ENCODE measurements around the gene ARHGAP4.

ARHGAP4 gene

DNA sequence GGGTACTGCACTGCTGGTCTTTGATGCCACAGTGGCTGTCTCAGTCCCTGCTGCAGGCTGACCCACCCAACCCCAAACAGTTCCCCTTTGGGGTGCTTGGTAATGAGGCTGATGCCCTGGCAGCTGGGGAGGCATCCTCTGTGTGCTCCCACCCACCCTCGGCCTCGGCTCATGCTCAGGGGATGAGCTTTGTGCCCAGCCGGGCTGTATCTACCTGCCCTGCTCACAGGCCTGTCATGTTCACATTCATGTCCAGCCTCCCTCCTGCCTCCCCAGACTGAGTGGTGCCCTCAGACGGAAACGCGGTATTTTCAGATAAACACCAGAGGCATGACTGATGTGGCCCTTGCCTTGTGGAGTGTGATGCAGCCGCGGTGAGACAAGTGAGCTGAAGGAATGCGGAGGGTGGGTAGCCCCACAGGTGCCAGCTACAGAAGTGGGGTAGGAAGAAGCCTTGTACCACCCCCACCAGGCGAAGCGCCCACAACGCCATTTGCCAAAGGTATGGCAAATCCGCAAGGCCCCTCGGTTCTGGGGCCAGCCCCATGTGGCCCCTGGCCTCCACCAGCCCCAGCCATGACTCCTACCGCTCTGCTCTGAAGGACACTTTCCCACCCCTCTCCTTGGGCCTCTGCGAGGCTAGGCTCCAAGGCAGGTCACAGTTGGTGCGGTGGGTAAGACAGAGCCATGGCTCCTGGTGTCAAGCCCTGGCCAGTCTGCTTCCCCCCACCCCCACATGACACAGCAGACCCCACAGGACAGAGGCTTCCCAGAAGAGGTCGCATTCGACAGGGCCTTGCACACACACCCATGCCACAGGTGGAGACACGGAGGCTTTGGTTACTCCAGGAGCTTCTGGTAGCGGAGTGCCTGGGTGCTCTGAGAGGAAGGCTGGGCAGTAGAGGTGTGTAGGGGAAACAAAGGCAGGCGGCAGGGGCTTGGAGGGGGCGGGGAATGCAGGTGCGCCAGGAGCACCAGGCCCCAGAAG is 20.2 kb upstream of the ARHGAP4 start:
- DNase-seq (ENCODE audit: low spot score), result no peak

DNA sequence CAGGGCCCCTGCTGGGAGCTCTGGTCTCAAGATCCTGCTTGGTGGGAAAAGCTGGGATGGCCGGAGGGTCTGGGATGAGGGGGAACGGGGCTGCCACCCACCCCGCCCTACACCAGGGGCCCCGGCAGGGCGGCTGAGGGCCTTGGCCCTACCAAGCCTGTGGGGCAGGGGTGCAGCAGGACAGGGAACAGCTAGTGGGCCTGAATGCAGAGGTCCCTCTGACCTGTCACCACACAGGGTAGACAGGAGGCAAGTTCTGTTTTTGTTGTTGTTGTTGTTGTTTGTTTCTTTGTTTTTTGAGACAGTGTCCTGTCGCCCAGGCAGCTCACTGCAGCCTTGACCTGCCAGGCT is 18.7 kb upstream of the ARHGAP4 start:
- no peak for DNase-seq (ENCODE audit: low spot score)

DNA sequence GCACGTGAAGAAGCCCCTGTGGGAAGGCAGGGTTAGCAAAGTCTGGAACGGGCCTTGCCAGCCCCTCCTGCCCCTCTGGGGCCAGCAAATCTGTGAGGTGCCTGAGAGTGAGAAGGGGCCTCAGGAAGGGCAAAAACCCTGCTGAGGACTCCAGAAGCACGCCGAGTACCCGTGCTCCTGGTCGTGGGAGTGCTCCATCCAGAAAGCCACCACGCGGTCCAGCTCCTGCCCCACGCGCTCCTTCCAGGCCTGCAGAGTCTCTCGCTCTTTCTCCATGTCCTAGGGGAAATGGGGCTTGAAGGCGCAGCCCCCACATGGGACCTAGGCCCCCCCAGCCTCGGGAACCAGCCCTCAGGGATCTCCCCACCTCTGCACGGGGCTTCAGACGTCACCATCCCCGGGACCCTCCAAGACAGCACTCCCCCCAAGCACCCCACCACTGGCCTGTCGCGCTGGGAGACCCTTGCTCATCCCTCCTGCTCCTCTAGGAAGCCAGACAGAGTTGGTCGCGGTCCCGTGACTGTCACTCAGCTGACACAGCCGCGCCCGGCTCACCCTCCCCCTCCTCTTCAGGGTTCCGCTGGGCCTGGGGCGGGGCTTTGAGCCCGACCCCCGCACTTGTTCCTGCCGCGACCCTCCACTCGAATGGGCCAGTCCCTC is 18.2 kb upstream of the ARHGAP4 start, which contains the start of gene RENBP:
RENBP (minus strand) TSS at position 504 of the 660 bp plus-strand sequence; CDS start at position 471, 33 bp downstream.
- DNase-seq (ENCODE audit: low spot score), result no peak

DNA sequence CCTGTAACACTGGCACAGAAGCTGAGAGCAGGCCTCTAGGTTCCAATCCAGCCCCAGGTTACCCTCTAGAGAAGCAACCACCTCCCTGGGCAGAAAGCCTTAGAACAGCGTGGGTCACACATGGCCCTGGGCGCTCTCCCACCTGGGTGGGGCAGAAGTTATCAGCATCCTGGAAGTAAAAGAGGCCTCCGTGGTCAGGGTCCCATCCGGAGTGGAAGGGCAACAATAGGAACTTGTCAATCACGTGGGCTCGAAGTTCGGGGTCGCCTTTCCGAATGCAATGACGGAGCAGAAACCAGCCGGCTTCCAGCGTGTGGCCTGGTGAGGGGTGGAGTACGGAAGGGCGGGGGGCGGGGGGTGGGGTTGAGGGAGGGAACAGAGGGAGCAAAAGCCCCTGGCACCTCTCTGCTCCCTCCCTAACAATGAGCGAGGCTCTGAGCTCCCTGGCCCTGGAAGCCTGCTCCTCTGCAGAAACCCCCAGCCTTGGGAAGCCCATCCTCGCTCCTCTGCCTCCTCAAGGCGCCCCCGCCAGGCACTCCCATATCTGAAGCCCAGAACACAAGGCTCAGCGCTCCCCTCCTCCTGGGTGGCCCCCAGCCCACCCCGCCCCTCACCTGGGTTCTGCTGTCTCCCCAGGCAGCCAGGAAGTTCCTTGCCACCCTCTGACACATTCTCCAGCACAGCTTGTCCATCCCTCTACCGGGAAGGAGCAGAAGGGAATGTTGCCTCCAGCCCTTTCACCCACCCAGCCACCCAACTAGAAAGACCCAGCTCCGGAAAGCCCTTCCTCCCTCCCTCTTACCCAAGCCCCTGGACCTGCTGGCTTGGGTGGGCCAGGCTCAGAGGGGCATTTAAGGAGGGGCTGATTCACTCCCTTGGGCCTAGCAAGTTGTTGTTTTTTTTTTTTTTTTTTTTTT is 15.5 kb upstream of the ARHGAP4 start:
- DNase-seq (ENCODE audit: low spot score), result no peak

DNA sequence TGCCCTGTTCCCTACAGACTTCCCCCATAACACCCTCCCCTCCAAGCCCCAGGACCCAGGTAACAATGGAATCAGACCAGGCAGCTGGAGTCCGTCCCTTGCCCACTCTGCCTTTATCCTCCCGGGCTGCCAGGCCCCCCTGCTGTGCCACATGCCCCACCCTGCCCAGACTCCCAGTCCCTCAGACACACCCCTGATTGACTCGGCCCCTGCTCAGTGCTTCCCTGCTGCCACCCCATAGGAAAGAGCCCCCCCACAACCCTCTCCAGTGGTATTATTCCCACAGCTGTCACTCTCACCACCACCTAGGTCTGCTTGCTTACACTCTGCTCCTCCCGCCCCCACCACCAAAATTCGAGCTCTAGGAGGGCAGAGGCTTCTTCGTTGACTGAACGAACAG is 13.5 kb upstream of the ARHGAP4 start:
- DNase-seq (ENCODE audit: low spot score), result no peak

DNA sequence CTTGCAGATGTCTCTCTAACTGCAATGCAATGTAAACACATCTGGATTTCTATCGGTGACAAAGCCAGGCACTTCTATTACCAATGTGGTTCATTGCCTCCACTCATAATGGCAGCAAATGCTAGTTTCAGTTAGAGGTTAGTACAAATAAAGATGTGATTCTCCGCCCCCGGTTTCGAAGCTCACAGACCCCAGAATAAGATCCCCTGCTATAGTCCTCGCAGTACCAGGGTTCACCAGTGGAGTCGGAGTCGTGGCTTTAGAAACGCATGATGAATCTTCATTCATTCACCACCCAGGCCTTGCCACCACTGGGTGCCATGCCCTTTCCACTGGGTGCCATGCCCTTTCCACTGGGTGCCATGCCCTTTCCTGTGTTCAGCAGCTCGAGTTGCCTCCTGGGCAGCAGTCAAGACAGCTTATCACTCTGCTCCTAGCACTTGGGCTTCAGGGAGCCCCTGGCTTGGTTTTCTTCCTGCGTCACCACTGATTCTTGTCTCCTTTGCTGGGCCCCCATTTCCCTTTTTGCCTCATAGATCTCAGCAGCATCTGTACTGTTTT is 12.2 kb upstream of the ARHGAP4 start:
- DNase-seq (ENCODE audit: low spot score), result no peak

DNA sequence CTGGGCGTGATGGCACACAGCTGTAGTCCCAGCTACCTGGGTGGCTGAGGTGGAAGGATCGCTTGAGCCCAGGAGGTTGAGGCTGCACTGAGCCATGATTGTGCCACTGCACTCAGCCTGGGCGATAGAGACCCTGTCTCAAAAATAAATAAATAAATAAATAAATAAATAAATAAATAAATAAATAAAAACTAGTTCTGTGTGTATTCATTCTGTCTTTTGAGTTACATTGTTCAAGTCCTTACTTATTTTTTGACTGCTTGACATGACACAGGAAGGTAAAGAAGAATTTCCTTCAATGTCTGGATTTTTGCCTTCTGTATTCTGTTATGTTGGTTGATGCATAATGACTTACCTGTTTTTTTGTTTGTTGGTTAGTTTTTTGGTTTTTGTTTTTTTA is 11.0 kb upstream of the ARHGAP4 start:
- no peak for DNase-seq (ENCODE audit: low spot score)

DNA sequence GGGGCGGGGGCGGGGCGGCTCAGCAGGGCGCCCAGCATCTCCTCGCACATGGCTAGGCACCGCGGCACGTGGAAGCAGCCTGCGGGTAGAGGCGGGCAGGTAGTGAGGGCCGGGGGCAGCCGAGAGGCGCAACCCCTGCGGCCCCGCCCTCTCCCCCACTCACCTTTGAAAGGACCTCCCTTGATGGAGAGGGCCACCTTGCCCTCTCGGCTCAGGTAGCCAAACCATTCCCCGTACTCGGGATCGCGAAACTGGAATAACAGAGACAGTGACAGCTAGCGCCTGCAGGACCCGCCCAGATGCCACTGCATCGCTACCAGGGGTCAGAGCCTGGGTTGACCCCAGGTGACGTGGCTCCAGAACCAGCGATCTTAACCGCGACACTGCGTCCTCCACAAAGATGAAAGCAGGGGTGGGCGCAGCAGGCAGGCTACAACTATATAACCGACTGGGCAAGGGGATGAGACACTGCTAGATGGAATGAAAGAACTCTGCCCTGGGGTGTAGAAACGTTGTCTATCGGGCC is 9.3 kb upstream of the ARHGAP4 start:
- no peak for DNase-seq (ENCODE audit: low spot score)

DNA sequence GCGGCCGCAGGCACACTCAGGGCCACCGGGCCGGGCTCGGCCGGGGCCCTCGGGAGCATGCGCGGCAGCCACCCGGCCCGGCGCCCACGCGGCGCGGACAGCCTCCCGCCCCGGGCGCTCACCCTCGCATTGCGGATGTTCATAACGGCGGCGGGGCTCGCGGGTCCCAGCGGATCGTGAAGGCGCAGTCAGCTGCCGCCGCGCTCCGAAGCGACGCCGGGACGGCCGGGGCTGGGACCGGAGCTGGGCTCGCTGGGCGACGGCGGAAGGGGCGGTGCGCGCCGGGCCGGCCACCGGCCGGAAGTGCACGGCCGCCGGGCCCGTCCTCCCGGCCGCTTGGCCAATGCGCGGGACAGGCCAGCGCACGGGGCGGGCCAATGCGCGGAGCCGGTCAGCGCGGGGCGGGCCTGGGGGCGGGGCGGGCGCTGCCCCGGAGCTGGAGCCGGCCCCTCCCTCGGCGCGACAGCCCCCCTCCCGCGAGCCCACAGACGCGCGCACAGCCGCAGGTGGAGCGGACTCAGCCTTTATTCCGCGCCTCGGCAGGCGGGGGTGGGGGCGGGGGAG is 8.8 kb upstream of the ARHGAP4 start, which contains the start of gene NAA10:
NAA10 (minus strand) TSS at position 276 of the 564 bp plus-strand sequence; CDS start at position 143, 133 bp downstream.
- DNase-seq (ENCODE audit: low spot score), result peak; percentile 83

DNA sequence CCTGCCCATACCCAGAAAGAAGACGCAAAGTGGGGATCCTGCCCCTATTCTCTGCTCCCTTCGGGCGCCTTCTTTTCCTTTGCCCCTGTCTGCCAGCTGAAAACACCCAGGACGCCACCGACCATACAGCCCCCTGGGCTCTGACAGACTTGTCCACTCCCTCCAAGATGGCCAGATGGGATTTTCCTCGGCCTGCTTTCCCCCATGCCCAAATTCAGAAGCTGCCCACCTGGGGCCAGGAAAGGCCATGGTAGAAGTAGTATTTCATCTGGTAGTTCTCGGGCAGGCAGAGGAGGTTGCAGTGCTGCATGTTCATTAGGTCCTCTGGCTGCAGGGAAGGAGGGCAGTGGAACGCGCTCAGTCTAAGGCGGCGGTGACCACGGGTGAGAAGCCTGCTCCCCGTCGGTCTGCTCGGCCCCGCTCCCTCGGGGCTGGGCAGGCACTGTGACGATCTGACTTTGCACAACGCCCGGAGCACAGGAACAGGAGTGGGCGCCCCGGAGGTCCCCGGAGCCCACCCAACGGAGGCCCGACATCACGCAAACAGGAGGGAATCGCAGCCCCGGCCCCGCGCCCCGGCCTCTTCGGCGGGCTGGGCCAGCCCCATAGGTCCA is 8.2 kb upstream of the ARHGAP4 start:
- DNase-seq (ENCODE audit: low spot score), result no peak

DNA sequence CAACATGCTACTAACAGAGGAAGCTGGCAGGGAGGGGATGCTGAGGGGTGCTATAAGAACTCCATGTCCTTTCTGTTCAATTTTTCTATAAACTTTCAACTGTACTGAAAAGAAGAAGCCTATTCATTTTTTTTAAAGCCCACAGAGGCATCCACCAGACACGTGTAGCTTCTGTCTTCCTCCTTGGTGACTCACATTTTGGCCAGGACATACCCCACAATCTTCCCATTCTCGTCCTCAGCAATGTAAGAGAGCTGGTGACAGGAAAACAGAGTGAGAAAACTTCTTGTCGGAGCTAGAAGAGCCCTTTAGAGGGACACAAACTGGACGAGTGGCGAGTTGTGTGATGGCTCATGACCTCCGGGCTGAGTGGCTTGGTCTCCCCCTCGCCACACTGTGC is 7.7 kb upstream of the ARHGAP4 start:
- DNase-seq (ENCODE audit: low spot score), result peak; percentile 44

DNA sequence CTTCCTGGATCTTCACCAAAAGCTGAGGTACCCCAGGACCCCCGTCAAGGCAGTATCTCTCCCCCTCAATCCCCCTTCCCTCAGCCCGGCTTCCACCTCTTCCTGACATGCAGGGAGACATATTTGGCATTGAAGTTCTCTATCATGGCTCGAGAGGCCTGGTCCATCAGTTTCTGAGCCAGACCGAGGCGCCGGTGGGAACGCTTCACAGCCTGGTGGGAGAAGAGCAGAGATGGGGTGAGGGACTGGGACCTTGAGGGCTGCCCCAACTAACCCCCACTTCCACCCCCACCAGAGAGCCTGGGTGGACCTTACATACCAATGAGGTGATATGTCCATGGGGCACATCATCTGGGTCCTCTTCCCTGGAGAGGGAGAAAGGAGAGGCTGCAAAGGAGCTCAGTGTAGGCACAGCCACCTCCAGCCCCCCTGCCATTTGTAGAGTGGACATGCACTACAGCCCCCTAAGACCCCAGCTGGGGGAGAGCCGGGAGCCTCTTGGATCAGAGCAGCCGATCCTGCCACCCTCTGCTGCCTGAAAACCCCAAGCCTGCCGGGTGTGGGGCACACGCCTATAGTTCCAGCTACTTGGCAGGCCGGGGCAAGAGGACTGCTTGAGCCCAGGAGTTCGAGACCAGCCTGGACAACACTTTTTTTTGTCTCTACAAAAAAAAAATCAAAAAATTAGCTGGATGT is 6.3 kb upstream of the ARHGAP4 start:
- DNase-seq (ENCODE audit: low spot score), result no peak

DNA sequence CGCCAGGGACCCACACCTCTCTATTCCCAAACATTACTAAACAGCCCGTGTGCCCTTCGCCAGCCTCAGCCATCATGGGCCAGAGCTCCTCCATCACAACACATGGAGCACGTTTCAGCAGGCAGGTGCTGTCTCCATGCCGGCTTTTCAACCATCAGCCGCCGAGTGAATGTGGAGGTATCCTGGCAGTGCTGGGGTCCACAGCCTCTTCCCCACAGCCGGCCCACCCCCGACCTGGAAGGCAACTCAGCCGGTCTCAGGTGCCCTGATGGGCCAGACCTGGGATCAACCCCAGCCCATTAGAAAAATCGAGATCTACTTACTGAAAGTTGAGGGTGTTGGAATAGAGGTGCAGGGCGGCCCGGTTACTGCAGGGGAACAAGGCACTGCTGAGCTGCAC is 5.7 kb upstream of the ARHGAP4 start:
- DNase-seq (ENCODE audit: low spot score), result no peak

DNA sequence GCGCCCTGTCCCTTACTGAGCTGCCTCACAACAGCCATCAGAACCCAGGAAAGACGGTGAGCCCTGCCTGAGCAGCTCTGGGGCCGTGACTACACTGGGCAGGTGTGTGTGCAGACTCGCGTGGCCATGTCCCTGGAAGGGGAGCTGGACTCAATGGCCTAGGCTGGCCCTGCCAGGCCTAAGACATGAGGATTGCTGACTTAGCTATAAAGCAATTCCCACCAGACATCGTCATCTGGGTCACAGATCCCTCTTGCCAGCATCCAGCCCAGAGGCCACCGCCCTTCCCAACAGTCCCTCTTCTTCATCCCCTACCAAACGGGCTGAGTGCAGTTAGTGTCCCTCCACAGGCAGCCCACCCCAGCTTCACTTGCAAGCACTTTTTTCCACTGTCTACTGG is 5.1 kb upstream of the ARHGAP4 start:
- no peak for DNase-seq (ENCODE audit: low spot score)

DNA sequence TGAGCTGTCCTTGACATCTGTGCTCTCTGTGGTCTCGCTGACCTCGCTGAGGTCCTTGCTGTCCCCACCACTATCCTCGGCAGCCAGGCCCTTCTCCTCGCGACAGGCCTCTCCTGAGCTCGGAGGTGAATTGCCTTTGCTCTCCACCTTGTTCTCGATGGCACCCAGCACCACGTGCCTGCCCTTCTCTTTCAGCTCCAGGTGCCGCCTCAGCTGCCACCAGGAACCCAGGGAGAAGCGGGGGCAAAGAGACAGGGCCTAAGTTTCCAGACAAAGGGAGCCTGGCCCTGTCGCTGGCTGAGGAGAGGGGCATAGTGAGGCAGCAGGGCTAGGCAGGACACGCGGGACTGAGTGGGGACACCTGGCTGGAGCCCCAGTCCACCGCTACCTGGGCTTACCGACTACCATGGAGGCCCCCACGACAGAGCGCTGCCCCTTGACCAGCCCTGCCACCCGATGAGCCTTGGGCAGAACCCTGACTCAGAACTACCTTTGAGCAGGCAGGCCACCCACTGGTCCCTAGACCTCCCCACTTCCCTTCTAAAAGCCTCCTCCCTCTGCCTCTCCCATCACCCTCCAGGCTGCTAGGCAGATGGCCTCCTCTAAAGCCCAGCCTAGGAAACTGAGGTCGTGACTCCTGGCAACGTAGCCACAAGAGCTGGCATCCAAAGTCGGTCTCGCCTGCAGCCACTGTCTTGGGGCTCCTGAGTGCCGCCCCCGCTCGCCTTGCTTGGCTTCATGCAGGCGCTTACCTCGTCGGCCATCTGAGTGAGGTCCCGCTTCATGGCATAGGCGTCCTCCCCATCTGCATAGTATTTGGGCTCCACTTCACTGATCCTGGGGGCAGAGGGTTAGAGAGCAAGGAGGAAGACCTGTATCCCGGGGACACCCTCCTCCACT is 4.2 kb upstream of the ARHGAP4 start:
- no peak for DNase-seq (ENCODE audit: low spot score)

DNA sequence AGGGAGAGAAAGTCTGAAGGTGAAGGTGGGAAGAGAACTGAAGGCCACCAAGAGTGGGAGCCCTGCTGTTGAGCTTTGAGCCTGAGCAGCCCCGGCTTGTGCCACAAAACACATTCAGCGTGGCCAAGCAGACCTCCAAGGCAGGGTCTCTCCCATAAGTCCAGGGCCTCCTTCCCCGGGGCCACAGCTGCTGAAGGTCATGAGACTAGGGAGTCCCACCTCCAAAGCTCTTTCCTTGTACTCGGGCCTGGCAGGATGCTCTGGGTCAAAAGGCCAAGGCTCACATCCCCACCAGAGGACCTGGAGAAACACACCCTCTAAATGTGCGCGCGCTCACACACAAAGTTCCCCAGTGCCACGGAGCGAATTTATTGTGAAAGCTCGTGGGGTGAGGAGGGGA is 3.5 kb upstream of the ARHGAP4 start:
- DNase-seq (ENCODE audit: low spot score), result no peak

DNA sequence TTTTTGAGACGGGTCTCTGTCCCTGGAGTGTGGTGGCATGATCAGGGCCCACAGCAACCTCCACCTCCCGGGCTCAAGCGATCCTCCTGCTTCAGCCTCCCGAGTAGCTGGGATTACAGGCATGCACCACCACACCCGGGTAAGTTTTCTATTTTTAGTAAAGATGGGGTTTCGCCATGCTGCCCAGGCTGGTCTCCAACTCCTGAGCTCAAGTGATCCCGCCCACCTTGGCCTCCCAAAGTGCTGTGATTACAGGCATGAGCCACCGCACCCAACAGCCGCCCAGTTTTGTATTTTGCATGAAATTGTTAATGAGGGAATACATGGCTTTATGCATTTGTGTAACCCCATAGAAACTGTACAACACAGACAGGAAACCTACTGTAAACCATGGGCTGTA is 2.8 kb upstream of the ARHGAP4 start:
- no peak for DNase-seq (ENCODE audit: low spot score)

DNA sequence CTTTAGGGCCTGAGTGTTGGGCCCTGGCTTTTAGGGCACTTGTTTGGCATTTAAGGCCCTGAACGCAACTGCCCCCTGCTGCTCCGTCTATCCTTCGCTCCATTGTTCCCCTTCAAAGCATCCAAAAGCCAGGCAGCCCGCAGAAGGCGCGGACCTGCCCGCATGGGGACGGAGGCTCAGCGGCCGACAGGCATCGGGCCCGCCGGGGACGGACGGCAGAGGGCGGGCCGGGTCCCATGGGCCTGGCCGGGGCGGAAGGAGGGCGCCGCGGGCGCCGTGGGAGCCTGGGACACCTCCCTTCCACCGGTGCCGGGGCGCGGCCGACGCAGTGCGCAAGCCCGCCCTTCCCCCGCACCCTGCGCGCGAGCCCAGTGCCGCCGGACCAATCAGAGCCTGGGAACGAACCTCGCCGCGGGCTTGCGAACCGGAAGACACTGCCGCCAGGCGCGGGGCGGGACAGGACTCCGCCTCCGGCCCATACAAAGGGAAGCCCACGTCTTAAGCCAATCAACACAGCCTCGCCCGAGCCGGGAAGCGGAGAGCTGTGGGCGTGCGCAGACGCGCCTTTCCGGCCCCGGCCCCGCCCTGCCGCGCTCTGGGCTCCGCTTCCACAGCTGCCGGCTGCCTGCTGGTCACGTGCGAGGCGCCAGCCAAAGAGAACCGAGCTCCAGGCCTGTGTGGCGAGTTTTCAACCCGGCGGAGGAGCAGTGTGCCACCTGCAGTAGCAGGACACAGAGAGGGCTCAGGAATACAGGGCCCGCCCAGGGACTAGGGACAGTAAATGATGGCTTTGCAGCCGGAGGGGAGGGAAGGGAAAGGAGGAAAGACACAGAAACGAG is 2.1 kb upstream of the ARHGAP4 start:
- DNase-seq (ENCODE audit: low spot score), result peak; percentile 98

DNA sequence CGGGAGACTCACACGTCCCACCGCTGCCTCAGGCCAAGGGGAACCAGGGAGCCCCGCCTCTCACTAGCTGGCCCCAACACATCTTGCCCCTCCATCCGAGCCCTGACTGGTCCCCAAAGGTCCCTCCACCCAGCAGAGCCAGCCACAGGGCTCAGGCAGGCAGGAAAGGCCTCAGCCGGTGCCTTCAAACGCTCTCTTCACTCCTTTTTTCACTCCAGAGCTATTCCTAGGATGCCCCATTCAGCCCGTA is 1.5 kb upstream of the ARHGAP4 start:
- no peak for DNase-seq (ENCODE audit: low spot score)

All from kidney tubule cell (primary cell).